ENCODE results near the gene LPCAT3. TPM values are rescaled to one million over a fixed set of nuclear protein-coding genes. Genes with fewer than 3 reads are reported as not detected.

Gene LPCAT3
- total and polyA plus RNA-seq, 2 of the 13 experiments (the other 11 are each of a cell fraction or from before 2014, with no cell fraction given): 44.5 to 64.3 TPM

DNA sequence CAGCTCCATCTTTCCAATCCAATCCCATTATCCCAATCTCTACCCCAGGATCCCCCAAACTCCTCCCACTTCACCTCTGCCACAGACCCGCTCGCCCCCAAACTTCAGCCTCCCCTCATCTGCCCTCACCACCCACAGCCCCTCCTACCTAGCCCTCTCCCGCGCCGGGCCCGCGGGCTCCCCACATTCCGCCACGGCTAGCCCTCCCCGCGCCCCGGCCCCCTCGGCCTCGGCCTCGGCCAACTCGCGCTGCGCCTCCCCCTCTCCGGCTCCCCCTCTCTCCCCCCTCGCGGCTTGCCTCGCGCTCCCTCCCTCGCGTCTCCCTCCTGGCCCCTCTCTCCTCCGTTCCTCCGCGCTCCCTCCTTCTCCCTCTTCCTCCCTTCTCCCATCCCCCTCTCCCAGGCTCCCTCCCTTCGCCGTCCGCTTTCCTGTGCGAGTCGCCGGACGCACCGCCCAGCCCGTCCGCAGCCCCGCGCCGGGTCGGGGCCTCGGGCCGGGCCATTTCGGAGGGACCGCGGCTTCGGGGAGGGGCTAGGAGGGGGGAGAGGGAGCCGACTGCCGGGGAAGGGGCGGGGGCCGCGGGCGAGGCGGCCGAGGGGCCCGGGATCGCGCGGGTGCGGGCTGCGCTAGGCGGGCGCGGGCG is 90.8 kb downstream of the LPCAT3 start, which contains the start of gene ATN1 (continued):
- TF ChIP-seq, protein P1, sequence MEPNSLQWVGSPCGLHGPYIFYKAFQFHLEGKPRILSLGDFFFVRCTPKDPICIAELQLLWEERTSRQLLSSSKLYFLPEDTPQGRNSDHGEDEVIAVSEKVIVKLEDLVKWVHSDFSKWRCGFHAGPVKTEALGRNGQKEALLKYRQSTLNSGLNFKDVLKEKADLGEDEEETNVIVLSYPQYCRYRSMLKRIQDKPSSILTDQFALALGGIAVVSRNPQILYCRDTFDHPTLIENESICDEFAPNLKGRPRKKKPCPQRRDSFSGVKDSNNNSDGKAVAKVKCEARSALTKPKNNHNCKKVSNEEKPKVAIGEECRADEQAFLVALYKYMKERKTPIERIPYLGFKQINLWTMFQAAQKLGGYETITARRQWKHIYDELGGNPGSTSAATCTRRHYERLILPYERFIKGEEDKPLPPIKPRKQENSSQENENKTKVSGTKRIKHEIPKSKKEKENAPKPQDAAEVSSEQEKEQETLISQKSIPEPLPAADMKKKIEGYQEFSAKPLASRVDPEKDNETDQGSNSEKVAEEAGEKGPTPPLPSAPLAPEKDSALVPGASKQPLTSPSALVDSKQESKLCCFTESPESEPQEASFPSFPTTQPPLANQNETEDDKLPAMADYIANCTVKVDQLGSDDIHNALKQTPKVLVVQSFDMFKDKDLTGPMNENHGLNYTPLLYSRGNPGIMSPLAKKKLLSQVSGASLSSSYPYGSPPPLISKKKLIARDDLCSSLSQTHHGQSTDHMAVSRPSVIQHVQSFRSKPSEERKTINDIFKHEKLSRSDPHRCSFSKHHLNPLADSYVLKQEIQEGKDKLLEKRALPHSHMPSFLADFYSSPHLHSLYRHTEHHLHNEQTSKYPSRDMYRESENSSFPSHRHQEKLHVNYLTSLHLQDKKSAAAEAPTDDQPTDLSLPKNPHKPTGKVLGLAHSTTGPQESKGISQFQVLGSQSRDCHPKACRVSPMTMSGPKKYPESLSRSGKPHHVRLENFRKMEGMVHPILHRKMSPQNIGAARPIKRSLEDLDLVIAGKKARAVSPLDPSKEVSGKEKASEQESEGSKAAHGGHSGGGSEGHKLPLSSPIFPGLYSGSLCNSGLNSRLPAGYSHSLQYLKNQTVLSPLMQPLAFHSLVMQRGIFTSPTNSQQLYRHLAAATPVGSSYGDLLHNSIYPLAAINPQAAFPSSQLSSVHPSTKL (CRISPR knock-in tag; IDR thresholded peaks at IDR 0.05): peak; percentile 20; the same call in 1 of the 2 replicates
- TF ChIP-seq, protein P2, sequence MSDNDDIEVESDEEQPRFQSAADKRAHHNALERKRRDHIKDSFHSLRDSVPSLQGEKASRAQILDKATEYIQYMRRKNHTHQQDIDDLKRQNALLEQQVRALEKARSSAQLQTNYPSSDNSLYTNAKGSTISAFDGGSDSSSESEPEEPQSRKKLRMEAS (IDR thresholded peaks at IDR 0.05): peak; percentile 63; the same call in 1 of the 2 replicates
- TF ChIP-seq ZNF674 (CRISPR knock-in tag; IDR thresholded peaks at IDR 0.05; ENCODE audit: low read depth): no peak
- peak; percentile 75 for TF ChIP-seq POLR2G (IDR thresholded peaks at IDR 0.05; ENCODE audit: low read depth, low read length)
- peak; percentile 86 for TF ChIP-seq ZFX (CRISPR knock-in tag; IDR thresholded peaks at IDR 0.05; ENCODE audit: low read depth)
- TF ChIP-seq HOXA3 (CRISPR knock-in tag; IDR thresholded peaks at IDR 0.05): 0 out of 2 replicates have a peak, but pooled peaks have one; percentile 12
- peak; percentile 66; the same call in 1 of the 2 replicates for TF ChIP-seq ZSCAN25 (CRISPR knock-in tag; IDR thresholded peaks at IDR 0.05)
- peak in 1 of 2 experiments; percentile 53; a peak in 1 of 4 replicates for TF ChIP-seq POLR2A (IDR thresholded peaks at IDR 0.05; ENCODE audit: insufficient read depth in 1 of 2, low read depth in 2 of 2, low read length in 2 of 2)
- TF ChIP-seq, protein P3, sequence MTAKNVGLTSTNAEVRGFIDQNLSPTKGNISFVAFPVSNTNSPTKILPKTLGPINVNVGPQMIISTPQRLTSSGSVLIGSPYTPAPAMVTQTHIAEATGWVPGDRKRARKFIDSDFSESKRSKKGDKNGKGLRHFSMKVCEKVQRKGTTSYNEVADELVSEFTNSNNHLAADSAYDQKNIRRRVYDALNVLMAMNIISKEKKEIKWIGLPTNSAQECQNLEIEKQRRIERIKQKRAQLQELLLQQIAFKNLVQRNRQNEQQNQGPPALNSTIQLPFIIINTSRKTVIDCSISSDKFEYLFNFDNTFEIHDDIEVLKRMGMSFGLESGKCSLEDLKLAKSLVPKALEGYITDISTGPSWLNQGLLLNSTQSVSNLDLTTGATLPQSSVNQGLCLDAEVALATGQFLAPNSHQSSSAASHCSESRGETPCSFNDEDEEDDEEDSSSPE (CRISPR knock-in tag; IDR thresholded peaks at IDR 0.05): 0 out of 2 replicates have a peak, but pooled peaks have one; percentile 24
- no peak for TF ChIP-seq RARG (CRISPR knock-in tag; IDR thresholded peaks at IDR 0.05; ENCODE audit: low read depth)
- TF ChIP-seq, protein P4, sequence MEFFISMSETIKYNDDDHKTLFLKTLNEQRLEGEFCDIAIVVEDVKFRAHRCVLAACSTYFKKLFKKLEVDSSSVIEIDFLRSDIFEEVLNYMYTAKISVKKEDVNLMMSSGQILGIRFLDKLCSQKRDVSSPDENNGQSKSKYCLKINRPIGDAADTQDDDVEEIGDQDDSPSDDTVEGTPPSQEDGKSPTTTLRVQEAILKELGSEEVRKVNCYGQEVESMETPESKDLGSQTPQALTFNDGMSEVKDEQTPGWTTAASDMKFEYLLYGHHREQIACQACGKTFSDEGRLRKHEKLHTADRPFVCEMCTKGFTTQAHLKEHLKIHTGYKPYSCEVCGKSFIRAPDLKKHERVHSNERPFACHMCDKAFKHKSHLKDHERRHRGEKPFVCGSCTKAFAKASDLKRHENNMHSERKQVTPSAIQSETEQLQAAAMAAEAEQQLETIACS (CRISPR knock-in tag; IDR thresholded peaks at IDR 0.05): no peak
- TF ChIP-seq, protein P5, sequence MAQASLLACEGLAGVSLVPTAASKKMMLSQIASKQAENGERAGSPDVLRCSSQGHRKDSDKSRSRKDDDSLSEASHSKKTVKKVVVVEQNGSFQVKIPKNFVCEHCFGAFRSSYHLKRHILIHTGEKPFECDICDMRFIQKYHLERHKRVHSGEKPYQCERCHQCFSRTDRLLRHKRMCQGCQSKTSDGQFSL (CRISPR knock-in tag; IDR thresholded peaks at IDR 0.05): 0 out of 2 replicates have a peak, but pooled peaks have one; percentile 28
- TF ChIP-seq, protein P6, sequence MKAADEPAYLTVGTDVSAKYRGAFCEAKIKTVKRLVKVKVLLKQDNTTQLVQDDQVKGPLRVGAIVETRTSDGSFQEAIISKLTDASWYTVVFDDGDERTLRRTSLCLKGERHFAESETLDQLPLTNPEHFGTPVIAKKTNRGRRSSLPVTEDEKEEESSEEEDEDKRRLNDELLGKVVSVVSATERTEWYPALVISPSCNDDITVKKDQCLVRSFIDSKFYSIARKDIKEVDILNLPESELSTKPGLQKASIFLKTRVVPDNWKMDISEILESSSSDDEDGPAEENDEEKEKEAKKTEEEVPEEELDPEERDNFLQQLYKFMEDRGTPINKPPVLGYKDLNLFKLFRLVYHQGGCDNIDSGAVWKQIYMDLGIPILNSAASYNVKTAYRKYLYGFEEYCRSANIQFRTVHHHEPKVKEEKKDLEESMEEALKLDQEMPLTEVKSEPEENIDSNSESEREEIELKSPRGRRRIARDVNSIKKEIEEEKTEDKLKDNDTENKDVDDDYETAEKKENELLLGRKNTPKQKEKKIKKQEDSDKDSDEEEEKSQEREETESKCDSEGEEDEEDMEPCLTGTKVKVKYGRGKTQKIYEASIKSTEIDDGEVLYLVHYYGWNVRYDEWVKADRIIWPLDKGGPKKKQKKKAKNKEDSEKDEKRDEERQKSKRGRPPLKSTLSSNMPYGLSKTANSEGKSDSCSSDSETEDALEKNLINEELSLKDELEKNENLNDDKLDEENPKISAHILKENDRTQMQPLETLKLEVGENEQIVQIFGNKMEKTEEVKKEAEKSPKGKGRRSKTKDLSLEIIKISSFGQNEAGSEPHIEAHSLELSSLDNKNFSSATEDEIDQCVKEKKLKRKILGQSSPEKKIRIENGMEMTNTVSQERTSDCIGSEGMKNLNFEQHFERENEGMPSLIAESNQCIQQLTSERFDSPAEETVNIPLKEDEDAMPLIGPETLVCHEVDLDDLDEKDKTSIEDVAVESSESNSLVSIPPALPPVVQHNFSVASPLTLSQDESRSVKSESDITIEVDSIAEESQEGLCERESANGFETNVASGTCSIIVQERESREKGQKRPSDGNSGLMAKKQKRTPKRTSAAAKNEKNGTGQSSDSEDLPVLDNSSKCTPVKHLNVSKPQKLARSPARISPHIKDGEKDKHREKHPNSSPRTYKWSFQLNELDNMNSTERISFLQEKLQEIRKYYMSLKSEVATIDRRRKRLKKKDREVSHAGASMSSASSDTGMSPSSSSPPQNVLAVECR (CRISPR knock-in tag; IDR thresholded peaks at IDR 0.05; ENCODE audit: borderline replicate concordance): peak; percentile 57; the same call in 1 of the 2 replicates
- TF ChIP-seq HOXA9 (CRISPR knock-in tag; IDR thresholded peaks at IDR 0.05; ENCODE audit: borderline replicate concordance): 0 out of 2 replicates have a peak, but pooled peaks have one; percentile 50
- TF ChIP-seq FIP1L1 (IDR thresholded peaks at IDR 0.05; ENCODE audit: borderline replicate concordance, insufficient read depth, low read depth, low read length): no peak
- TF ChIP-seq ZSCAN12 (CRISPR knock-in tag; IDR thresholded peaks at IDR 0.05): no peak
- TF ChIP-seq NONO (IDR thresholded peaks at IDR 0.05): no peak
- peak; percentile 75 for TF ChIP-seq NONO (CRISPR knock-in tag; conservative IDR thresholded peaks at IDR 0.05)

All from HepG2 (cell line).